NCI-H1417 treated with DMSO at 0.1 percent for 48 hours (cell line): Measurements from ENCODE around the gene DYNLT1.
"Not testable (repeated sequence)": the region's sequence is repeated elsewhere in the genome, so short reads cannot be mapped to it uniquely, and the experiment has no call there.

ENCODE experiments used
- DNase-seq: peaks from one replicate; lab custom pipeline; 2025; lab: John Stamatoyannopoulos, UW

DYNLT1 gene

GRCh38 chr6:158622545-158623190 is 21.9 kb downstream of the DYNLT1 start:
- DNase-seq, result no peak

GRCh38 chr6:158621694-158622544 is 22.6 kb downstream of the DYNLT1 start:
- DNase-seq, result no peak

GRCh38 chr6:158620963-158621693 is 23.4 kb downstream of the DYNLT1 start:
- DNase-seq, result no peak

DNA sequence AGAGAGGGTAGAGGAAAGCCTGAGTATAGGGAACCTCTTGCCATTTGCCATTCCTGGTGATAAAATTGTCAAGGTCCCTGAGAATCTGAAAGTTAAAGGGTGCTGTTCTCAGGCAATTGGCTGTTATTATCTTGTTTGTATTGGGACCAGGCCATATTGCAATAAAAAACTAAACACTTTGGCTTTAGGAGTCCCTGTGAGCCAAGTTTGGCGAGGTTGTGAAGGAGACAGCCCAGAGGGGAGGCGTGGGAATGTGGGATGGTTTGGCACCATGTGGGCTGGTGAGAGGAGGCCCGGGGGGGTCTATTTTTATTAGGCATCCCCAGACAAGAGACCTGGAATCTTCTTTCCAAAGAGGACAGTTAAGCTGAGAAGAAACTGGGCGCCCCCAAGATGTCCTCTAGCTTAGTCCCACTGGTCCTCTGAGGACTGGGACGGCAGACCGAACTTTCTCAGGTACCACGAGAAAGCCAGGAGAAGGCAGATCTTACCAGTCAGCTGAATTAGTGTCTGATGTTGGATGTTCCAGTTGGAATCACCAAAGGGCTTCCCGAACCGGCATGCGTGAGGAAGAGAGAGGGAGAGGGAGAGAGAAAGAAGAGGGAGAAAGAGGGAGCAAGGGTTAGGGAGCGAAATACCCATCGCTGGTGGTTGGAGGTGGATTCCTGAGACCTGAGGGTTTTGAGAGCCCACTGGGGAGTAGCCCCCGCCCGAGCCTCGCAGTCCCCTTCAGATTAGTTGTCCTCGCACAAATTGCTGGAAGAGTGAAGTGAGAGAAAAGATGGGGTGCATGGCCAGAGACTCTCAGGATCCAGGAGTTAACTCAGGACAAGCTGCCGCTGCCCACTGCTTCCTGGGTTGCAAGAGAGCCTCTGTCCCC is 24.4 kb downstream of the DYNLT1 start:
- DNase-seq, result no peak

DNA sequence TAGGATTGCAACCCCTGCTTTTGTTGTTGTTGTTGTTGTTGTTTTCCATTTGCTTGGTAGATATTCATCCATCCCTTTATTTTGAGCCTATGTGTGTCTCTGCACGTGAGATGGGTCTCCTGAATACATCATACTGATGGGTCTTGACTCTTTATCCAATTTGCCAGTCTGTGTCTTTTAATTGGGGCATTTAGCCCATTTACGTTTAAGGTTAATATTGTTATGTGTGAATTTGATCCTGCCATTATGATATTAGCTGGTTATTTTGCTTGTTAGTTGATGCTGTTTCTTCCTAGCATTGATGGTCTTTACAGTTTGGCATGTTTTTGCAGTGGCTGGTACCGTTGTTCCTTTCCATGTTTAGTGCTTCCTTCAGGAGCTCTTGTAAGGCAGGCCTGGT is 26.3 kb downstream of the DYNLT1 start:
- DNase-seq, result not testable (repeated sequence)

GRCh38 chr6:158614606-158615005 is 29.9 kb downstream of the DYNLT1 start:
- not testable (repeated sequence) for DNase-seq

DNA sequence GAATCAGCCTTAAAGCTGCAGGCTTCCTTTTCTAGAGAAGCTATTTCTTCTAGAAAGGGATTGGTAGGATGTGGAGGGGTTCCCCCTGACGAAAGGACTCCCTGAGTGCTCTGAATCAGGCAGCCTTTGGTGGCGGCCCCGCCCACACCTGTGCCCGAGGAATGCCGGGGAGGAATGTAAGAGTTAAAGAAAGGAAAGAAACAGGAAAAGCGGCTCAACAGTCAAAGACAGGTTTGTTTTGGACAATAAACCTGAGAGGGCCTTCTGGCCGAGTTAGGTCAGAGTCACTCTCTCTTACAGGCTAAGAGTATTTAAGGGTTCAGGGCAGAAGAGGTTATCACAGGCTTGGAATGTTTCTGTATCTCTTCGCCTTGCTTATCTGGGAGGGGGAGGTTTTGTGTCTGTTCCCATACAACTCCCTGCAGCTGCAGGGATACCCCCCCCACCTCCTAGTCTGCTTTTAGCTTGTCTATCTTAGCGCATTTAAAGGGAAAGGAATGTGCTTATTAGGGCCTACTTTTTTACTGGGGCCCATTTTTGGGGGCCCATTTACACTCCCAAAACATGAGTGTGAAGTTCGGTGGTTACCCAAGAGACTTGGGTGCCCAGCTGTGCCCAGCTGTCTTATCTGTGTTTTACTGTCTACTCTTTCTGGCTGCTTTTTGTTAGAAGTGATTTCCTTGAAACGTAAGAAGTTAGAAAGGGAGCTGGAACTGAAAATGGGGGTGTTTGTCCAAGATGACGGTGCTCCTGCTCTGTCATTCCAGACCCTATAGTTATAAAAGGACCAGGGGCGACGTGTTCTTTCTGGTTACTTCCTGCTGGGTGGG is 32.8 kb downstream of the DYNLT1 start:
- DNase-seq, result no peak

DNA sequence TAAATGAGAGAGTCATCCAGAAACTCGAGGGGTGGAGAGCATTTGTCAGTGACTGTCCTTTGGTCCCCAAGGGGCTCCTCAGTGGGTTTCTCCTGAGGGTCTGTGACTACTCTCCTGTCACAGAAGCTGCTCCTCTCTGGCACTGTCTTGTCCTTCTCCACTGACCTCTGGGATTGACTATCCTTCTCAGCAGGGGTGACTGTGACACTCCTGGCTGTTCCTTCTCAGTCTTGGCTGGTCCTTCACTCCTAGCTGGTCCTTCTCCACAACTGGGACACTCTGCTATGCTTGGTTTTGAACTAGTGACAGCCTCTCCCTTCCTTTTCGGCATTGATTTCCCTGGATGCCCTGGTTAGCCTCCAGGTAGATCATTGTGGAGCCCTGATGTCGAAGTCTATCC is 33.5 kb downstream of the DYNLT1 start:
- DNase-seq, result no peak

DNA sequence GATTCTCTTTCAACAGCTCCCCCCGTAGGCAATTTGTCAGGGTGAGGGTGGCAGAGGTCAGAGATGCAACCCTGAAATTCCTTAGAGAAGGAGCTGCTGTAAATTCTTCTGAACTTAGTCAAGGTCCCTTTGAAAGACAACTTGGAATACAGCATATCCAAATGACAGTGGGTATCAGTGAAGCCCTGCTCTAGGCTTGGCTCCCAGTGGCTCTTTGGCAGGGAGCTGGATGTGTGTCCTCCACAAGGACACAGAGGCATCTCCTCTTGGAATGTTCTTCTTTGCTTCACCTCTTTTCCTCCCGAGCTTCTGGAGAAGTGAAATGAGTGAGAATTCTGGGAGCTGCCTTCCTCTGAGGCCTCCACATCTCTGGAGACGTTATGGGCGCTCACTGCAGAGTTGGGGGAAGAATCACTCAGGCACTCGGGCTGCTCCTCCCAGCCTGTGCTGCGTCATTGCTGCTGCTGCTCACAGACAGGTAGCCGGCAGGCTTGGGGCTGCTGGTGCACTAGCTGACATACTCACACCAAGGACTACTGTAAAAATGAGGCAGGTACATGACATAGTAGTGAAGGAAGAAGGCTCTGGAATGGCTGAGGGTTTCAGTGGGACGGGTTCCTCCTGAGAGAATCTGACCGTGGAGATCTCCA is 34.1 kb downstream of the DYNLT1 start:
- no peak for DNase-seq

GRCh38 chr6:158609455-158610155 is 34.9 kb downstream of the DYNLT1 start:
- DNase-seq, result no peak

- no peak for DNase-seq
Measured at GRCh38 chr6:158608221-158608620, 36.3 kb downstream of the DYNLT1 start.

DNA sequence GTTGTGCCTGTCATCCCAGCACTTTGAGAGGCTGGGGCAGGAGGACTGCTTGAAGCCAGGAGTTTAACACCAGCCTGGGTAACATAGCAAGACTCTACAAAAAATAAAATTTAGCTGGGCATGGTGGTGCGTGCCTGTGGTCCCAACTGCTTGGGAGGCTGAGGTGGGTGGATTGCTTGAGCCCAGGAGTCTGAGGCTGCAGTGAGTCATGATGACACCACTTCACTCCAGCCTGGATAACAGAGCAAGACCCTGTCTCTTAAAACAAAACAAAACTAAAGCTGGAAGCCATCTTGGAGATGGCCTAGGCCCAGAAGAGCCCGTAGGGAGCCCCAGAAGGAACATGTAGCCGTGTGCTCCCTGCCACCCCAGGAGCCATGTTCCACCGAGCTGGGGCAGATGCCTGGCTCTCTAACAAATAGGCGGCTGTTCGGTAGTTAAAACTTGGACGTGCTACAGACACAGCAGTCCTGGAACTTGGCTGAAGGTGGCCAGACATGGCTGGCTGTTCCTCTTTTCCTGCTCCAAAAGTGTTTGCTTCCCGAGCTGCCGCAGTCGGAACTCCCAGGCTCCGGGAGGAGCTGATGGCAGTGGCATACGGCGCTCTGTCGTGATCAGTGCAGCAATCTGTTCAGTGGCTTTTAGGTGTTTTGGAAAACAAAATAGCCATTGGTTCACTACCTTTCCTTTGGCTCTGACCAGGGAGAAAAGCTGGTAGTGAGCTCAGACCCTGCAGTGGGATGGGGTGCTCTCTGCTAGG is 37.0 kb downstream of the DYNLT1 start:
- no peak for DNase-seq

DNA sequence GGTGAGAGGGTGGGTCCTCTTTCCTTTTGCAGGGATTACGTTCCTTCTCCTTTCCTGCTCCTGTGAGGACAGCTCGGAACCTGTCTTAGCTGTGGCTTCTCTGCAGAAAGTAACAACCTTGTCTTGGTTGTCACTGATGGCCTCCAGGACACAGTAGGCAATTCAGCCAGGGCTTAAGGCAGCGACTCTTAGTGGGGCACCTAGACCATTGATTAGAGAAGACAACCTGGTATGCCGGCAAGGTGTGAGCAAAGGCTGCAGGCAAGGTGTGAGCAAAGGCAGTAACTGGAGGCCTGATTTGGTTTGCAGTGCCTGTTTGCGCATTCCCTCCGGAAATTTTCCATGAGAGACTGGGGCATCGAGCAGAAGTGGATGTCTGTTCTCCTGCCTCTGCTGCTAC is 37.6 kb downstream of the DYNLT1 start:
- no peak for DNase-seq

- not testable (repeated sequence) for DNase-seq
Measured at GRCh38 chr6:158606011-158606410, 38.5 kb downstream of the DYNLT1 start.

DNA sequence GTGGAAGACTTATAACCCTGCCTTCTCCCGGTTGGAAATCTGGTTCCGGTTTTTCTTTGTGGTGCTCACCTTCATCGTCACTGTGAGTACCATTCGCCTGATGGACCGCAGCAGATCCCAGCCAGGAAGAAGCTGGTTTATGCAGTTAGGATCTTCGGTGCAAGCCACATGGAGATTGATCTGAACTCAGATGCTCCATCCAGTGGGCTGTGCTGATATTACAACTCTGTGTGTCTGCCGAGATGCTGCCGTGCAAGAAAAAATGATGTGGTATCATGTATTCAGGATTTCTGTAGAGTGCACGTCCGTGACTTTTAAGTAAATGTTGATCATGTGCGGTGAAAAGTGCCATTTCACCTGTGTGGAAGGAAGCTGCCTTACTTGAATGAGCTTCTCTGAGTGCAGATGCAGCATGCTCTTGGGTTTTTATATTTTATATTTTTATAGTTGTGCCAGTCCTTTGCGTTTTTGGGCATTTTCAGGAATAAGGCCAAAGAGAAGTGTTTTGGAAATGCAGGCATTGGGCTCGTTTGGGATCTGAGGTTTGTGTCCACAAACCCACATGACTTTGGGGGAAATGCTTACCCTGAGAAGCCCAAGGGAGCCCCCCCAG is 39.2 kb downstream of the DYNLT1 start:
- DNase-seq, result peak; percentile 63

DNA sequence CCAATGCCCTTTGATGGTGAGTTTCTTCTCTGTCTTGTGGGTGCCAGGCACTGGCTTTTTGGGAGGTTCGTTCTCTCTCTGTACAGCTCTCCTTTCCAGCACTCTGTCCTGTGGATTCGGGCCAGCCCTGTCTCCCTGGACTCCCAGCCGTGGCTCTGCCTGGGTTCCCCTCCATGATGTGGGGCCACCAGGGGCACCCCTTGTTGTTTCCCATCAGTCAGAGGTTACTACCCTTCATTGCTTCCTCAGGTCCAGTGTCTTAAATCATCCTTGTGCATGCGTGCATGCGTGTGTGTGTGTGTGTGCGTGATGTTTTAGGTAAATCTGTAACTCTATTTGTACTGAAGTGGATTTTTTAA is 40.5 kb downstream of the DYNLT1 start:
- no peak for DNase-seq

GRCh38 chr6:158603261-158604047 is 41.1 kb downstream of the DYNLT1 start:
- no peak for DNase-seq

- no peak for DNase-seq
Measured at GRCh38 chr6:158599635-158600034, 44.9 kb downstream of the DYNLT1 start.
